GM12878 (cell line): ENCODE data around the gene ANKRD6. TPM values are rescaled to one million over a fixed set of nuclear protein-coding genes. Genes with fewer than 3 reads are reported as not detected.

Experiments
- ATAC-seq: fragments of 200-7000 bp; cut with Tn5 transposase; 3 replicates; pipeline ENCODE4 v1.9.1; 2020; ENCODE audit warnings: mild to moderate bottlenecking, moderate library complexity
- BruUV-seq: library from RNA; stranded (reverse); fragments of 400-500 nt; replicated peaks from 2 replicates; lab custom pipeline; 2021; lab: Mats Ljungman, UMichigan
- CTCF ChIA-PET: fragments of 300-600 bp; sonication (Branson Sonifier 250); formaldehyde crosslinking; extraction: SDS; loops from one replicate; lab custom pipeline; 2021; ENCODE audit warnings: inconsistent platforms; lab: Yijun Ruan, JAX
- POLR2A ChIA-PET: fragments of 350-600 bp; formaldehyde crosslinking; extraction: SDS; loops from one replicate; lab custom pipeline; 2021; ENCODE audit warnings: inconsistent platforms; lab: Charles Lee
- RAD21 ChIA-PET: fragments of 300-600 bp; sonication (Branson Sonifier 250); formaldehyde crosslinking; loops from one replicate; lab custom pipeline; 2023; ENCODE audit warnings: antibody characterized with exemption; ENCODE audit not compliant: unreplicated experiment; lab: Charles Lee
- SMC1A ChIA-PET: fragments of 300-600 bp; sonication (Branson Sonifier 250); formaldehyde crosslinking; loops from one replicate; lab custom pipeline; 2023; ENCODE audit not compliant: unreplicated experiment, uncharacterized antibody; lab: Charles Lee
- DNase-seq: peaks from one replicate; pipeline ENCODE4 v3.0.0-alpha.2; 2011; ENCODE audit warnings: low read depth, low spot score
- FAIRE-seq: peaks from 3 replicates; lab custom pipeline; 2011; peaks lifted over from hg19 to GRCh38; lab: Jason Lieb, UNC
- H2AFZ ChIP-seq: 2 replicates; pipeline ENCODE4 v1.6.0; 2011; ENCODE audit warnings: low read depth, low read length, control low read depth; ENCODE audit not compliant: control insufficient read depth
- H3K27ac ChIP-seq: 2 replicates; pipeline ENCODE4 v1.5.1; 2011; ENCODE audit warnings: control low read depth; ENCODE audit not compliant: control insufficient read depth, insufficient read depth
- H3K27me3 ChIP-seq, 2 experiments: replicated peaks in 1 of 2; 2 replicates each; pipeline versions ENCODE4 v1.6.0 to v1.6.1; 2011; ENCODE audit warnings: low read length in 1 of 2; ENCODE audit not compliant: control insufficient read depth in 2 of 2, insufficient read depth in 2 of 2
- H3K36me3 ChIP-seq, 2 experiments: 2 replicates each; pipeline ENCODE4 v1.5.1; 2011; ENCODE audit warnings: low read length in 1 of 2; ENCODE audit not compliant: control insufficient read depth in 2 of 2, insufficient read depth in 2 of 2
- H3K4me1 ChIP-seq: 2 replicates; pipeline ENCODE4 v1.6.1; 2011; ENCODE audit warnings: mild to moderate bottlenecking, low read length, moderate library complexity, mixed read lengths; ENCODE audit not compliant: control insufficient read depth, insufficient read depth
- H3K4me2 ChIP-seq: 2 replicates; pipeline ENCODE4 v1.6.0; 2011; ENCODE audit warnings: control low read depth; ENCODE audit not compliant: control insufficient read depth, insufficient read depth
- H3K4me3 ChIP-seq: fragments of 200-600 bp; sonication (generic); 2 replicates; pipeline ENCODE4 v1.5.1; 2016
- H3K79me2 ChIP-seq: 2 replicates; pipeline ENCODE4 v1.6.0; 2011; ENCODE audit warnings: low read length; ENCODE audit not compliant: control insufficient read depth, insufficient read depth
- H3K9ac ChIP-seq: 2 replicates; pipeline ENCODE4 v1.8.0; 2011; ENCODE audit warnings: low read length, control low read depth, mixed read lengths; ENCODE audit not compliant: control insufficient read depth, insufficient read depth
- H3K9me3 ChIP-seq: replicated peaks from 3 replicates; pipeline ENCODE4 v1.5.1; 2011; ENCODE audit warnings: mild to moderate bottlenecking, low read length; ENCODE audit not compliant: control insufficient read depth, insufficient read depth
- H4K20me1 ChIP-seq: 2 replicates; pipeline ENCODE4 v1.6.0; 2011; ENCODE audit not compliant: control insufficient read depth, insufficient read depth
- BCL3 ChIP-seq: IDR thresholded peaks from 2 replicates; pipeline ENCODE4 v1.6.1; 2011; ENCODE audit warnings: borderline replicate concordance, low read depth, mild to moderate bottlenecking, moderate library complexity, low read length; ENCODE audit not compliant: insufficient read depth, poor library complexity, severe bottlenecking
- BCLAF1 ChIP-seq: fragments of 450-650 bp; IDR thresholded peaks from 2 replicates; pipeline ENCODE4 v1.6.1; 2017; ENCODE audit warnings: antibody characterized with exemption, mild to moderate bottlenecking, moderate library complexity
- EED ChIP-seq: sonication (generic); IDR thresholded peaks from 2 replicates; pipeline ENCODE4 v1.6.1; 2016; ENCODE audit warnings: antibody characterized with exemption, low read depth
- GABPA ChIP-seq: IDR thresholded peaks from 2 replicates; pipeline ENCODE4 v1.6.1; 2014; ENCODE audit warnings: antibody characterized with exemption, low read depth, mild to moderate bottlenecking, inconsistent platforms
- HDAC6 ChIP-seq: fragments of 200-600 bp; sonication (generic); IDR thresholded peaks from one replicate; pipeline ENCODE4 v1.8.0; 2017; ENCODE audit warnings: antibody characterized with exemption; ENCODE audit not compliant: unreplicated experiment
- HDGF ChIP-seq: fragments of 450-650 bp; IDR thresholded peaks from 2 replicates; pipeline ENCODE4 v1.6.1; 2016; ENCODE audit warnings: antibody characterized with exemption
- LARP7 ChIP-seq: fragments of 450-650 bp; IDR thresholded peaks from 2 replicates; pipeline ENCODE4 v1.6.1; 2017; ENCODE audit warnings: mild to moderate bottlenecking
- PML ChIP-seq: IDR thresholded peaks from 2 replicates; pipeline ENCODE4 v1.6.1; 2012; ENCODE audit warnings: low read length, inconsistent platforms
- POLR2AphosphoS2 ChIP-seq: IDR thresholded peaks from 2 replicates; pipeline ENCODE4 v1.6.1; 2011; ENCODE audit warnings: low read depth, mild to moderate bottlenecking, low read length, improper control_type of control experiment, moderate library complexity
- RELB ChIP-seq: fragments of 450-650 bp; IDR thresholded peaks from 2 replicates; pipeline ENCODE4 v1.6.1; 2017; ENCODE audit warnings: low read depth, mild to moderate bottlenecking, moderate library complexity
- TCF12 ChIP-seq: IDR thresholded peaks from 2 replicates; pipeline ENCODE4 v1.6.1; 2011; ENCODE audit warnings: low read depth, mild to moderate bottlenecking, low read length
- ZBTB11 ChIP-seq: fragments of 450-650 bp; formaldehyde crosslinking; IDR thresholded peaks from 2 replicates; pipeline ENCODE4 v1.5.0; 2022; ENCODE audit warnings: mild to moderate bottlenecking, missing genetic modification characterization
- ZBTB33 ChIP-seq: fragments of 450-650 bp; IDR thresholded peaks from 2 replicates; pipeline ENCODE4 v1.6.1; 2017; ENCODE audit warnings: mild to moderate bottlenecking
- WGBS: methylation state at CpG from one replicate; pipeline ENCODE4 v1.1.6; 2016; ENCODE audit warnings: low lambda C conversion rate; ENCODE audit not compliant: insufficient replicate concordance, insufficient coverage; ENCODE audit errors: missing lambda C conversion rate; 5-methylcytosine and 5-hydroxymethylcytosine counted together
- in situ Hi-C: fragments of 300-500 bp; cut with MboI; formaldehyde crosslinking; loops from 9 replicates; pipeline ENCODE4 v1.14.3; 2018; ENCODE audit warnings: mixed read lengths
- intact Hi-C: fragments of 100-400 bp; cut with micrococcal nuclease; formaldehyde crosslinking; loops from one replicate; pipeline ENCODE4 v1.14.2; 2022; ENCODE audit not compliant: unreplicated experiment
- polyA plus RNA-seq, 11 experiments: library from polyadenylated mRNA; depleted of rRNA in 4 of 11; unstranded in 6 of 11; stranded (reverse) in 5 of 11; fragments of >200 nt; fragmentation: Nextera tagmentation in 4 of 11; fragmentation: Illumina TruSeq in 1 of 11; extraction: Ambion mirVana in 4 of 11; extraction: Trizol in 1 of 11; gene quantifications; 1 replicate in 1 of 11; 2 replicates in 10 of 11; pipeline versions ENCODE4 v1.2.1 to v1.2.3, GENCODE V29; 2011 to 2016; ENCODE audit warnings: inconsistent platforms in 2 of 11, missing spikeins in 2 of 11, low read depth in 1 of 11
- total RNA-seq, 4 experiments: library from RNA; depleted of rRNA in 3 of 4; stranded (reverse); fragments of >200 nt in 3 of 4; fragmentation: Illumina TruSeq in 1 of 4; extraction: Trizol in 1 of 4; gene quantifications; 2 replicates each; pipeline versions ENCODE4 v1.2.1 to v1.2.3, GENCODE V29; 2013 to 2021

ANKRD6 gene
- total and polyA plus RNA-seq, 10 of the 15 experiments (the other 5 are each of a cell fraction or from before 2014, with no cell fraction given): 0.03 to 0.90 (median 0.38) TPM

- no peak overlapping the region for H3K27ac ChIP-seq
- H3K4me2 ChIP-seq: no peak overlapping the region
- peaks cover 11 to 31% of the 10 kb centered on the region in 2 experiments for H3K36me3 ChIP-seq
- no peaks in the 10 kb centered on the region; the same call in 1 of the 2 replicates for H4K20me1 ChIP-seq
- H3K9ac ChIP-seq: no peak overlapping the region
- FAIRE-seq: no peak
- BruUV-seq: no TSS peak
- in situ Hi-C loops: no loop called here
- H3K4me1 ChIP-seq: no peaks in the 10 kb centered on the region
- no peak overlapping the region for H3K4me3 ChIP-seq
- no peaks in the 10 kb centered on the region for H3K27me3 ChIP-seq
- intact Hi-C loops: no loop called here
- H2AFZ ChIP-seq: no peak overlapping the region
- WGBS: 96% methylated on average over 1 of the region's 1 CpG
- RAD21 ChIA-PET: no interaction called here
- CTCF ChIA-PET: interaction anchor here (0.6 to 1.0 kb wide), 3 partner anchors 9 to 289 kb away, joined by 3 to 4 read pairs (median 3); no protein-coding TSS in a partner anchor
- no peaks in the 10 kb centered on the region for H3K9me3 ChIP-seq
- POLR2A ChIA-PET: no interaction called here
- ATAC-seq: no peak
- no peaks in the 10 kb centered on the region for H3K79me2 ChIP-seq
- no peak for DNase-seq
- SMC1A ChIA-PET: interaction anchor here (0.7 kb wide), 1 partner anchor 10 kb away, joined by 3 read pairs; no protein-coding TSS in a partner anchor
- no peak for TF ChIP-seq PML
- no peak for TF ChIP-seq RELB
- TF ChIP-seq BCL3: no peak
- TF ChIP-seq ZBTB11 (CRISPR knock-in tag): no peak
- TF ChIP-seq GABPA: no peak
- no peak for TF ChIP-seq LARP7
- TF ChIP-seq TCF12: no peak
- TF ChIP-seq EED: no peak
- TF ChIP-seq BCLAF1: no peak
- no peak for TF ChIP-seq HDAC6
- no peak for TF ChIP-seq HDGF
- TF ChIP-seq ZBTB33: no peak
- no peak for TF ChIP-seq POLR2AphosphoS2
These were observed 228.6 kb downstream of the ANKRD6 start for GRCh38 chr6:89661559-89661958.
